Cardiac fibroblast (primary cell): Measurements from ENCODE around the gene NEK6.

Experiments used
- DNase-seq, 2 donors: peaks; one replicate each; pipeline versions ENCODE4 v3.0.0 to v3.0.0-alpha.2; 2010; ENCODE audit warnings: low read depth in 2 of 2
- H3K4me3 ChIP-seq, 2 donors: replicated peaks in 1 of 2; 1 replicate in 1 of 2; 2 replicates in 1 of 2; pipeline ENCODE4 v1.5.1; 2011; ENCODE audit warnings: low read depth in 2 of 2, low read length in 2 of 2, mild to moderate bottlenecking in 2 of 2, moderate library complexity in 1 of 2
- CTCF ChIP-seq: IDR thresholded peaks from one replicate; pipeline ENCODE4 v1.5.1; 2011; ENCODE audit warnings: low read depth, mild to moderate bottlenecking, low read length, inconsistent platforms

NEK6 gene

DNA sequence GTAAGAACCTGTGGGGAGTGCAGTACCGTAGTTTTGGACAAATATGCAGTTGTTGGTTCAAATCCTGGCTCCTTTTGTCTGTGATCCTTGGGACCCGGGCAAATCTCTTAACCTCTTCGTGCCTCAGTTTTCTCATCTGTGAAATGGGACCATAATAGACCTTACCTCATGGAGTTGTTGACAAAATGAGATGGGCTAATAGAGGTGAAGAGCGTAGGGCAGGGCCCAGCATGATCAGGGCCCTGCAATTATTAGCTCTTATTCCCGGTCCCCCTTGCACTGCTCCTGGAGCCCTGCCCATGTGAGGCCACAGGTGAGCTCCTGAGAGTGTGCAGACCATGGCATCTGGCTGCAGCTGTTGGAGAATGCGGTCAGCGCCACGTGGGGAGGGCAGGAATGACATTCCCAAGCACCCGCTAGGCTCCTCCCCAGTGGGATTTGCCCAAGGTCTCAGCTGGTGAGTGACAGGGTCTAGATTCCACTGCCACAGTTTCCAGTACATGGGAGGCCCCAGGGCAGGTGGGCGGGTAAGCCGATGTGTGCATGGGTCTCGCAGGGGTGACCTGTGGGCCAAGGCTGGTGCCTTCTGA lies 41.0 kb downstream of the NEK6 start:
- no peak overlapping the region for H3K4me3 ChIP-seq
- no peak for TF ChIP-seq CTCF
- no peak for DNase-seq

- DNase-seq: peak in 1 of 2 donors; percentile 43
- no peak overlapping the region for H3K4me3 ChIP-seq
- TF ChIP-seq CTCF: no peak
Observed at GRCh38 chr9:124299515-124300090, 41.9 kb downstream of the NEK6 start.

GRCh38 chr9:124300312-124300711 lies 42.6 kb downstream of the NEK6 start:
- TF ChIP-seq CTCF: no peak
- DNase-seq: no peak

GRCh38 chr9:124302921-124303320 lies 45.2 kb downstream of the NEK6 start:
- TF ChIP-seq CTCF: no peak
- no peak for DNase-seq
- H3K4me3 ChIP-seq: no peak overlapping the region

More at GRCh38 chr9:124300312-124300711, 42.6 kb downstream of the NEK6 start:
- no peak overlapping the region for H3K4me3 ChIP-seq

GRCh38 chr9:124303762-124304161 lies 46.0 kb downstream of the NEK6 start:
- TF ChIP-seq CTCF: no peak
- no peak for DNase-seq

DNA sequence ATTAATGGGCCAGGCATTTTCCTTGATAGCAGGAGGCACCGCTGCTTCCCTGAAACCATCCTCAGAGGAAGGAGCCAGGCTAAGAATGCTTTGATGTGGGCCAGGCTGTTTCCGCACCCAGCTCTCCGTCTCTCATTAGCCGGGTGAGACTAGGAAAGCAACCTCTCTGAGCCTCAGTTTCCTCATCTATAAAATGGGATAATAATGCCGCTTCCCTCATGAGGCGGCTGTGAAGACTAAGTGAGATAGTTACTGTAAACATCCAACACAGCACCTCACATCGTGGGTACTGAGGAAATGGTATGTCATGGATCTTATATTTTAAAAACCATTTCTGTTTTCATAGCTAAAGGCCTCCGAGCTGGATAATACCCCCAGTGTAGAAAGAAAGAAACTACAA lies 46.5 kb downstream of the NEK6 start:
- DNase-seq: no peak
- no peak for TF ChIP-seq CTCF

More at GRCh38 chr9:124303762-124304161, 46.0 kb downstream of the NEK6 start:
- H3K4me3 ChIP-seq: no peak overlapping the region

More for the DNA sequence above, 46.5 kb downstream of the NEK6 start:
- no peak overlapping the region for H3K4me3 ChIP-seq
